Hematopoietic multipotent progenitor cell treated with erythropoietin and hydrocortisone succinate and interleukin-3 and kit ligand, for 8 days (in vitro differentiated cells): ENCODE measurements around the gene SPATA16.
A peak's percentile ranks its signal among the peaks of the same experiment; 100 is the strongest.
"Not testable (repeated sequence)": the region's sequence is repeated elsewhere in the genome, so short reads cannot be mapped to it uniquely, and the experiment has no call there.

Source experiments
- DNase-seq: peaks from one replicate; pipeline ENCODE4 v3.0.0-alpha.2; 2015

The SPATA16 gene

GRCh38 chr3:172931746-172932285, 209.2 kb downstream of the SPATA16 start:
- DNase-seq: no peak

GRCh38 chr3:172929451-172929850, 211.6 kb downstream of the SPATA16 start:
- no peak for DNase-seq

GRCh38 chr3:172924546-172924945, 216.5 kb downstream of the SPATA16 start:
- no peak for DNase-seq

- no peak for DNase-seq
Measured at GRCh38 chr3:172919297-172919683, 221.7 kb downstream of the SPATA16 start.

- no peak for DNase-seq
Measured at GRCh38 chr3:172918568-172919296, 222.3 kb downstream of the SPATA16 start.

- peak; percentile 1 for DNase-seq
Measured at GRCh38 chr3:172918165-172918564, 222.9 kb downstream of the SPATA16 start.

- DNase-seq: no peak
Measured at GRCh38 chr3:172915911-172916514, 225.0 kb downstream of the SPATA16 start.

- no peak for DNase-seq
Measured at GRCh38 chr3:172914854-172915253, 226.2 kb downstream of the SPATA16 start.

GRCh38 chr3:172913911-172914655, 227.0 kb downstream of the SPATA16 start:
- no peak for DNase-seq

GRCh38 chr3:172911142-172911541, 229.9 kb downstream of the SPATA16 start:
- DNase-seq: no peak

- DNase-seq: no peak
Measured at GRCh38 chr3:172908771-172909270, 232.2 kb downstream of the SPATA16 start.

- no peak for DNase-seq
Measured at GRCh38 chr3:172905451-172905850, 235.6 kb downstream of the SPATA16 start.

- DNase-seq: no peak
Measured at GRCh38 chr3:172904711-172905373, 236.2 kb downstream of the SPATA16 start.

- no peak for DNase-seq
Measured at GRCh38 chr3:172903642-172904320, 237.3 kb downstream of the SPATA16 start.

GRCh38 chr3:172892158-172892557, 248.9 kb downstream of the SPATA16 start:
- DNase-seq: no peak

GRCh38 chr3:172885704-172886103, 255.3 kb downstream of the SPATA16 start:
- no peak for DNase-seq

- DNase-seq: no peak
Measured at GRCh38 chr3:172882563-172882962, 258.5 kb downstream of the SPATA16 start.

- not testable (repeated sequence) for DNase-seq
Measured at GRCh38 chr3:172879381-172879780, 261.7 kb downstream of the SPATA16 start.

- no peak for DNase-seq
Measured at GRCh38 chr3:172877011-172877410, 264.0 kb downstream of the SPATA16 start.

GRCh38 chr3:172876297-172876696, 264.7 kb downstream of the SPATA16 start:
- no peak for DNase-seq

- DNase-seq: no peak
Measured at GRCh38 chr3:172875039-172875438, 266.0 kb downstream of the SPATA16 start.

- DNase-seq: no peak
Measured at GRCh38 chr3:172869784-172870518, 271.1 kb downstream of the SPATA16 start.
